NCI-H2107 treated with DMSO at 0.1 percent for 48 hours (cell line): ENCODE measurements around the gene AOX1.
"Not testable (repeated sequence)": the region's sequence is repeated elsewhere in the genome, so short reads cannot be mapped to it uniquely, and the experiment has no call there.

Experiments
- DNase-seq: peaks from one replicate; lab custom pipeline; 2025; ENCODE audit not compliant: unreplicated experiment; lab: John Stamatoyannopoulos, UW

Gene AOX1

DNA sequence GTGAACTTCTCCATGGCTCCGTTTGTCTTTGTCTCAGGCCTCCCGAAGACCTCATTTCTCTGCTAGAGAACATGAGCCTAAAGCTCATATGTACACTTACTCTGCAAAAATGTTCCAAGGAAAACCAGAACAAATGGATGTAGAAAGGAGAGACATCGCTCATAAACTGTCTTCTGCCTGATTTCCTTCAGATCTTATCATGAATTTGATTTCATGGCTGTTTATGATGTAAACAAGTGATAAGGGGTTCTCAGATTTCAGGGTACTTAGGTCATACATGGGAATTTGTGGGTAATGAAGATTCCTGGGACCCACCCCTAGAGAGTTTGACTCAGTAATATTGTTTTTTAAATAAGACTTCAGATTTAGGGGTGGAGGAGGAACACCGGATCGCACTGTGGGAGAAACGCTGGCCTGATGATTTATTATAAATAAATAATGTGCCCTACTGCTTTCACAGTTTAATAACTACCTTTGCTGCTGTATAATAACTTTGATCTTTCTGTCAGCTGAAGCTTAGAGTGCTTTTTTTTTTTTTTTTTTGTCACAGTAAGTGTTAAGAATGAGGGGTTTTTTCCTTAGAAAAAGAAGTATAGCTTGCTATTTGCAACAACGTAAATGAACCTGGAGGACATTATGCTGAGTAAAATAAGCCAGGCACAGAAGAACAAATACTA lies 14.9 kb downstream of the AOX1 start:
- no peak for DNase-seq

- DNase-seq = no peak
Measured at GRCh38 chr2:200602584-200602983, 16.8 kb downstream of the AOX1 start.

DNA sequence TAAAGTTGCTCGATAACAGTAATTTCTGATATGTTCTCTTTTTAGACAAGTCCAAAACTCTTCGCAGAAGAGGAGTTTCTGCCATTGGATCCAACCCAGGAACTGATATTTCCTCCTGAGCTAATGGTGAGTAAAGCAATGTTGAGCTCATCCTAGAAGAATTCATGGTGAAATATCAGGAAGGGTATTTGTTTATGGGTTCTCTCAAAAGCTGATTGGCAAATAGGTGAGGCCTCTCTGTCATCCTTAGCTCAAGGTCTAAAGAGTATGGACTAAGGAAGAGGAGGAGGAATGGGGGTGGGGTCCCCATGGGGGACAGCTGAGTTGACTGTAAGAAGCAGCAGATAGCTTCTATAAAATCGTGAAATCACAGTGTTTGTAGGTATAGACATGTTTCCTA lies 18.2 kb downstream of the AOX1 start:
- no peak for DNase-seq

DNA sequence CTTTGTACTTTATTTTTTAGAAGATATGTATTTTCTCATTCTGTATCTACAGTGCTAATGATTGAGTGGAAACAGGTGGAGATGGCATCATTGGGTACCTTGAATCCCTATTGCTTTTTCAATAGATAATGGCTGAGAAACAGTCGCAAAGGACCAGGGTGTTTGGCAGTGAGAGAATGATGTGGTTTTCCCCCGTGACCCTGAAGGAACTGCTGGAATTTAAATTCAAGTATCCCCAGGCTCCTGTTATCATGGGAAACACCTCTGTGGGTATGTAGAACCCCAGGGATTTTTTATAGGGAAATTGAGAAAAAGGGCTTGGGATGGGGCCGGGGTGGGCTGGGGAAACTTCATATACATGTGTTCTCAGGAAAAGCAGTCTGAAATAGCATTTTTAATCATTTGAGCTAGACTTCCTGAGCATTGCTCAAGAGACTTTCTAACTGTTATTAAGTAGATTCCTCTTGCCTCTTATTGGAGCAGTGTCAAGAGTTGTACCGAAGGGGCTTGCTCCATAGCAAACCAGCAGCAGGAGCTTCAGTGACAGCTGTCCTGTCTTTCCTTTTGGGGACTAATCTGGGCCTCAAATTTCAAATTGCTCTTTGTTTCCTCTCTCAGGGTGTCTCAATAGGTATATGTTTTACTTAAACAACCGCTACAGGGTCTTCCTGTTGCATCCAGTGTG lies 18.9 kb downstream of the AOX1 start:
- no peak for DNase-seq

- DNase-seq = no peak
Measured at GRCh38 chr2:200608341-200609027, 22.7 kb downstream of the AOX1 start.

DNA sequence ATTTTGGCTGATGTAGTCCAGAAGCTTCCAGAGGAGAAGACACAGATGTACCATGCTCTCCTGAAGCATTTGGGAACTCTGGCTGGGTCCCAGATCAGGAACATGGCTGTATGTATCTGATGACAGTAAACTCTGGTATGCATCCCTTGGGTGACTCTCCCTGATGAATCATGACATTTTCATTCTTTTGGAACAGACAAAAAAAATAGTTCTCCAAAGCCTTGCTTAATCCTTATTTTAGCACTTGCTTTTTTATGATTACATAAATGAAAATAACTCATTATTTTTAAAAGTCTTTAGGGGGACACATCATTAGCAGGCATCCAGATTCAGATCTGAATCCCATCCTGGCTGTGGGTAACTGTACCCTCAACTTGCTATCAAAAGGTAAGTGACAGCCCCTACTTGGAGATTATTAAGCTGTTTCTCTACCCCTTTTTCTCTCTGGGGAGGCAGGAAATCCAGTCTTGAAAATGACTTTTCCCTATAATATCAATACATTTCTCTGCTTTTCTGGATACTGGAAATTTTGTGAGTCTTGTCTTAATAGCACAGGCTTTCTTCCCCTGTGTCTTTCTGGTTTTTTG lies 23.3 kb downstream of the AOX1 start:
- no peak for DNase-seq

DNA sequence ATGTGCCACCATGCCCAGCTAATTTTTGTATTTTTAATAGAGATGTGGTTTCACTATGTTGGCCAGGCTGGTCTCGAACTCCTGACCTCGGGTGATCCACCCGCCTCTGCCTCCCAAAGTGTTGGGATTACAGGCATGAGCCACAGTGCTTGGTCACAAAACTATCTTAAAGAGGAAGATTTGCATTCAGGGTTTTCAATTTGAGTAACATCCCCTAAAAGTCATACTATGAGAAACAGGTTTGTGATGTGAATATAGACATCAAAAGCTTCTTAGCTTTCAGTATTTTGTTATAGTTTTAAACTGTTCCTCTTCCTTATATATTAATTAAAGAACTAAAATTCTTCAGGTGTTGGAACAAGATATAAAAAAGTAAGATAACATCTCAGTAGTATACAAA lies 24.4 kb downstream of the AOX1 start:
- DNase-seq = not testable (repeated sequence)

- DNase-seq = no peak
Measured at GRCh38 chr2:200613692-200614091, 27.9 kb downstream of the AOX1 start.

DNA sequence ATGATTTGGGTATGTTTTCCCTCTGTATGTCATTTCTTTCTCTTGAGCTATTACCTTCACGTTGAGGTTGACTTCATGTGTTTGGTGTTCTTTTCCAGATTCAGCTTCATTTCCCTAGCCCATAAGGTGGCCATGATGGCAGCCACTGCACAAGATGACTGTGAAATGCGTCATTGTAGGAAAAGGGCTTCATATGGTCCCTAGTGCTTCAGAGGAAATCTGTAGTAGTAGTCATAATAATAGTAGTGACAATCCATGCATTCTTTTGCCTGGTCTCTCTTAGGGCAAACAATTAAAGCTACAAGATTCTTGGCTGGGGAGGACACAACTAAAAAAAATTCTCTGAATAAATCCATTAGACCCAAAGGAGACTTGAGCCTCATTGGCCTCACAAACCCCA lies 28.4 kb downstream of the AOX1 start:
- no peak for DNase-seq

DNA sequence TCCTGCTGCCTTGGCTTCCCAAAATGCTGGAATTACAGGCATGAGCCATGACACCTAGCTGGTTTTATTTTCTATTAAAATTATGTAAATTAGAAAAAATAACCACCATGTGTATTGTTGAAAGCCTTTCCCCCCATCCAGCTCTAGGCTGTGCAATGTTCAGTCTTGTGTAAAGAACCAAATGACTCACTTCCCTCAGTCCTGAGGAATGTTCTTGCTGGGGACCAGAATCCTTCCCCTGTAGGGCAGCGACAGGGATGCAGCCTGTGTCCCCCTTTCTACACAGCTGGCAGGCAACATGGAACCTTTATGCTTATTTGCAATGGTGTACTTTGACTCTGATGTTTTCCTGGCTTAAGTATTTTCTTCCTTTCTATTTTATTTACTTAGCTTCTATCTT lies 29.4 kb downstream of the AOX1 start:
- no peak for DNase-seq

GRCh38 chr2:200616193-200616592 lies 30.4 kb downstream of the AOX1 start:
- DNase-seq = no peak

GRCh38 chr2:200616656-200617055 lies 30.8 kb downstream of the AOX1 start:
- no peak for DNase-seq

GRCh38 chr2:200617156-200618053 lies 31.6 kb downstream of the AOX1 start:
- no peak for DNase-seq

DNA sequence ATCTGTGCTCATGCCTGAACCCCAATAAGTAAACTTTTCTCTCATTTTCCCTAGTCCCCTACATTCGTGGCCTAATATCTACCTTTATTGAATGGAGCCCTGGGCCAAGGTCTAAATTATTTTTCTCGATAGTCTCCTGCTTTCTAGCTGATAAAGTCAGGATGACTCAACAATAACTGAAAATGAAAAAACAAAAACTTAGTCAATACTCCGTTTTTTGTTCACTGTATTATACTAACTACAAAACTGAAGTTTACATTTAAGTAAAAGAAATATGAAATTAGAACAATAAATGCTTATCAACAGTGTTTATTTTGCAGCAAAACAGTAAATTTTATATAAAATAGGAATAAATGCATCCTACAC lies 32.2 kb downstream of the AOX1 start:
- no peak for DNase-seq

GRCh38 chr2:200618590-200619021 lies 32.8 kb downstream of the AOX1 start:
- peak; percentile 3 for DNase-seq

GRCh38 chr2:200619279-200619678 lies 33.5 kb downstream of the AOX1 start:
- no peak for DNase-seq

GRCh38 chr2:200620606-200621390 lies 35.0 kb downstream of the AOX1 start:
- no peak for DNase-seq

DNA sequence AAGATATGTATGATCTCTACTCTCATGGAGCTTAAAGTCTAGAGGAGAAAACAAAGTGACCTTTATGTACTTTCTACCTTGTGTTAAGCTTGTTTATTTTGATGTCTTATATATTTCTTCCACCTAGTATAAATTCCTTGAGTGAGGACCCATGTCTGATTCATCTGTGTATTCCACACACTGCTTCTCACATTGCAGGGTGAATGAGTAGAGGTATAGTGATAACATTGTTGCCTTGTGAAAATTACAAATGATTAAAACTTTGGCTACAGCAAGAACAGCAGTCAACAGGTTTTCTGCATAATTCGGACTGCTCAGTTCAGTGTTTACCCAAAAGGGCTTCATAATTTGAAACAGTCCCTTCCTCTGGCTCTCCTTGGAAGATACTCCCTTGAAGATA lies 36.3 kb downstream of the AOX1 start:
- DNase-seq = no peak

GRCh38 chr2:200624026-200624425 lies 38.2 kb downstream of the AOX1 start:
- no peak for DNase-seq

DNA sequence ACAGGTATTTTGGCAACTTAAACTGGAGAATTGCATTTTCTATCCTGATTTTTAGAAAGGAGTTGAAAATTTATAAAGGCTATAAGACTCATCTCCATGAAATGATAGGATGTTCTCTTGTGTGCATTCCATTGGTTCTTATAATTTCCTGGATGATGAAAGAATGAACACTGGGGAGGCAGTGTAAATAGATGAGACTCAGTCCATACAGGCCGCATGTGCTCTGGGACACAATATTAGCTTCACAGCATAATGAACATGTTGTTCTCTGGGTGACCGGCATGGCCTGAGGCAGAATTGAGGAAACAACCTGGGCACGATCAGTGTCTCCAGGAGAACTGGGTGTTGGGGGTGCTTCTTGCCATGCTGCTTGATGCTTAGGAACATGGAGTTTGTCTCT lies 38.8 kb downstream of the AOX1 start:
- DNase-seq = no peak
